ENCODE results near the gene SIX6. TPM values are rescaled to one million over a fixed set of nuclear protein-coding genes. Genes with fewer than 3 reads are reported as not detected.
A peak's percentile ranks its signal among the peaks of the same experiment; 100 is the strongest.

SIX6 gene
- total RNA-seq, 1 donor from 2014 or later = not detected

GRCh38 chr14:60537663-60538062 lies 28.7 kb downstream of the SIX6 start:
- Mint-ChIP-seq H3K27me3 (ENCODE audit: low read depth) (peaks cover 7% of the 10 kb centered on the region), H3K36me3 (ENCODE audit: low read depth) (no peaks in the 10 kb centered on the region), H3K9me3 (ENCODE audit: low read depth) (peaks cover 20% of the 10 kb centered on the region), H3K27ac (ENCODE audit: unreplicated experiment) (no peak overlapping the region), H3K4me1 (ENCODE audit: low read depth) (no peaks in the 10 kb centered on the region), H3K4me3 (ENCODE audit: unreplicated experiment) (no peak overlapping the region)
- DNase-seq (ENCODE audit: low spot score) = no peak
- TF ChIP-seq CTCF (IDR thresholded peaks at IDR 0.05) = no peak

GRCh38 chr14:60544659-60545058 lies 35.7 kb downstream of the SIX6 start:
- H3K27me3 Mint-ChIP-seq (ENCODE audit: low read depth) = peaks cover 4% of the 10 kb centered on the region
- TF ChIP-seq CTCF (IDR thresholded peaks at IDR 0.05) = no peak
- no peaks in the 10 kb centered on the region for H3K4me1 Mint-ChIP-seq (ENCODE audit: low read depth)
- no peak overlapping the region for H3K27ac Mint-ChIP-seq (ENCODE audit: unreplicated experiment)
- no peak for DNase-seq (ENCODE audit: low spot score)
- H3K9me3 Mint-ChIP-seq (ENCODE audit: low read depth) = peaks cover 45% of the 10 kb centered on the region
- no peak overlapping the region for H3K4me3 Mint-ChIP-seq (ENCODE audit: unreplicated experiment)
- peaks cover 10% of the 10 kb centered on the region for H3K36me3 Mint-ChIP-seq (ENCODE audit: low read depth)

- Mint-ChIP-seq H3K9me3 (ENCODE audit: low read depth) (peaks cover 6% of the 10 kb centered on the region), H3K27me3 (ENCODE audit: low read depth) (no peaks in the 10 kb centered on the region), H3K36me3 (ENCODE audit: low read depth) (peaks cover 6% of the 10 kb centered on the region), H3K4me3 (ENCODE audit: unreplicated experiment) (no peak overlapping the region), H3K4me1 (ENCODE audit: low read depth) (no peaks in the 10 kb centered on the region), H3K27ac (ENCODE audit: unreplicated experiment) (no peak overlapping the region)
- no peak for TF ChIP-seq CTCF (IDR thresholded peaks at IDR 0.05)
- DNase-seq (ENCODE audit: low spot score) = no peak
Measured at GRCh38 chr14:60553808-60554207, 44.9 kb downstream of the SIX6 start.

- DNase-seq (ENCODE audit: low spot score) = no peak
Measured at GRCh38 chr14:60561845-60562746, 53.1 kb downstream of the SIX6 start.

More at GRCh38 chr14:60561845-60562746, 53.1 kb downstream of the SIX6 start:
- peak; percentile 85 for TF ChIP-seq CTCF (IDR thresholded peaks at IDR 0.05)
- H3K4me3 Mint-ChIP-seq (ENCODE audit: unreplicated experiment) = no peak overlapping the region
- peaks cover 48% of the 10 kb centered on the region for H3K4me1 Mint-ChIP-seq (ENCODE audit: low read depth)
- peak overlapping the region; percentile 10 for H3K27ac Mint-ChIP-seq (ENCODE audit: unreplicated experiment)
- no peaks in the 10 kb centered on the region for H3K36me3 Mint-ChIP-seq (ENCODE audit: low read depth)
- no peaks in the 10 kb centered on the region for H3K9me3 Mint-ChIP-seq (ENCODE audit: low read depth)
- no peaks in the 10 kb centered on the region for H3K27me3 Mint-ChIP-seq (ENCODE audit: low read depth)

Other genes starting within 250 kb of the SIX6 start
- 0.36 to 0.60 TPM (median 0.44 TPM) in 3 replicates for gene C14orf39, start 23.1 kb upstream of the SIX6 start, total RNA-seq
- gene SIX1, start 140.3 kb downstream of the SIX6 start, total RNA-seq = 92.0 to 204 TPM (median 94.6 TPM) in 3 replicates
- gene SIX4, start 215.2 kb downstream of the SIX6 start, total RNA-seq = 26.0 to 44.9 TPM (median 26.2 TPM) in 3 replicates
- gene MNAT1, start 225.6 kb downstream of the SIX6 start, total RNA-seq = 42.4 to 71.1 TPM (median 42.7 TPM) in 3 replicates

Measured in chondrocyte (in vitro differentiated cells).